Fibroblast of the conjunctiva (primary cell): Measurements from ENCODE around the gene GKN2.
"Not testable (repeated sequence)": the region's sequence is repeated elsewhere in the genome, so short reads cannot be mapped to it uniquely, and the experiment has no call there.

ENCODE experiments used
- DNase-seq: peaks from one replicate; pipeline ENCODE4 v3.0.0-alpha.2; 2010; ENCODE audit warnings: low read depth

The GKN2 gene

GRCh38 chr2:68959001-68959400 lies 6.3 kb upstream of the GKN2 start:
- no peak for DNase-seq

DNA sequence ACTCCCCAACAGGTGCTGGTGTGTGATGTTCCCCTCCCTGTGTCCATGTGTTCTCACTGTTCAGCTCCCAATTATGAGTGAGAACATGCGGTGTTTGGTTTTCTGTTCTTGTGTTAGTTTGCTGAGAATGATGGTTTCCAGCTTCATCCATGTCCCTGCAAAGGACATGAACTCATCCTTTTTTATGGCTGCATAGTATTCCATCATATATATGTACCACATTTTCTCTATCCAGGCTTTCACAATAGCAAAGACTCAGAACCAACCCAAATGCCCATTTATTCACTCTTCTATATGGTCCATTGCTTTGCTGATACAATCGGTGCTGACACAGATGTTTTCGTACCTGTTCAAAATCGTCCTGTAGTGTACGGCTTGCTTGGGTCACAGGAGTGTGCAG lies 2.7 kb upstream of the GKN2 start:
- not testable (repeated sequence) for DNase-seq

DNA sequence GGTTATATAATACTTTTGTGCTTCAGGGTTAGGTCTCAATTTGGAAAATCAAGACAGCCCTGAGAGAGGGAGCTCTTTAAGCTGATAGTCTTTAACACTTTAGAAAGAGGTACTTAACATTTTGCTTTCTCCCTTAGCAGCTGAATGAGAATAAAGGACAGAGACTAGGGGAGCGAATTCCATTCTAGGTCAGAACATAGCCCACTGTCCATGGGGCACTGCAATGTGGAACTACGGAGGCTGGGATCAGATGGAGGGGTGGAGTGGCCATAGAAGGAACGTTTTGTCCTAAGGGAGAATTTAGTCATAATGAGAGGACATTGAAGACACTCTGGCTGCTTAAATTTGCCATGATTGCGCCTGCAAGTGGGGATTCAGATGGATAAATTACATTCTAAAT lies 794 bp downstream of the GKN2 start:
- no peak for DNase-seq

DNA sequence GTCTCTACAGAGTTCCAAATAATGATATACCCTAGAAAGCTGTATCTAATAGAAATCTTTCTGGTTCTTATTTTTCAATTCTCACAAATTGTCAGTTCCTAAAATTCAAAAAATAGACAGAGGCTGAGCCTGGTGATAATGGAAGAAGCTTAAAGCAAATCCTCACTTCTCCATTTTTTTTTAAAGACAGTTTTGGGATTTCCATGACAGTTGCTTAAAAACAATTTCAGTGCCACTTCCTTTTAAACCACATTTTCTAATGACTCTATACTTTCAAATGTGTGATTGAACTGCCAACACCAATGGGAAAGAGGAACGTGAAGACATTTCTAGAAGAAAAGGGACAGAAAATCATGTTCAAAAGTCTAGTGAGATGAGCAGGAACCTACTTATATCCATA lies 4.0 kb downstream of the GKN2 start:
- no peak for DNase-seq

DNA sequence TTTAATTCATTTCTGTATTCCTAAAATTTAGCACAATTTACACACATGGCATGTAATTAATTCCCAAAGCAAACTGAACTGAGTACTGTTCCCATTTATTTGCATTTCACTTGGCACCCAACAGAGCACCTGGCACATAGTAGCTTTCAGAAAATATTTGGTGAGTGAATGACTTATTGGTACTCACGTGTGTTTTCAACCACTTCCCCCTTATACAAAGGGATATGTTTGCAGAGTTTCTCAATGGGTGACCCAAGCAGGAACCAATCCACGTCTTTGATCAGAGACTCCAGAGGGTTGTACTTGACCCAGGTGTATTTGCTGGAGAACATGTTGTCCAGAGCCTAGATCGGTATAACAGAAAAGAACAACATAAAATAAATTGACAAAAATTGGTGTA lies 6.6 kb downstream of the GKN2 start:
- DNase-seq = no peak

- peak; percentile 12 for DNase-seq
Observed at GRCh38 chr2:68943581-68944568, 8.8 kb downstream of the GKN2 start.

DNA sequence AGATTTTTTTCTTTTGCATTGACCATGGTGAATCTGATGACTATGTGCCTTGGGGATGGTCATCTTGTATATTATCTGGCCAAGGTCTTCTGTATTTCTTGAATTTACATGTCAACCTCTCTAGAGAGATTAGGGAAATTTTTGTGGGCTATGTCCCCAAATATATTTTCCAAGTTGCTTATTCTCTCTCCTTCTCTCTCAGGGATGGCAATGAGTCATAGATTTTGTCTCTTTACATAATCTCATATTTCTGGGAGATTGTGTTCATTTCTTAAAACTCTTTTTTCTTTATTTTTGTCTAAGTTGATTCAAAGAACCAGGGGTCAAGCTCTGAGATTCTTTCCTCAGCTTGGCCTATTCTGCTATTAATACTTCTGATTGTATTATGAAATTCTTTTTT lies 9.9 kb downstream of the GKN2 start:
- DNase-seq = no peak

- DNase-seq = no peak
Observed at GRCh38 chr2:68940369-68940768, 12.3 kb downstream of the GKN2 start.

DNA sequence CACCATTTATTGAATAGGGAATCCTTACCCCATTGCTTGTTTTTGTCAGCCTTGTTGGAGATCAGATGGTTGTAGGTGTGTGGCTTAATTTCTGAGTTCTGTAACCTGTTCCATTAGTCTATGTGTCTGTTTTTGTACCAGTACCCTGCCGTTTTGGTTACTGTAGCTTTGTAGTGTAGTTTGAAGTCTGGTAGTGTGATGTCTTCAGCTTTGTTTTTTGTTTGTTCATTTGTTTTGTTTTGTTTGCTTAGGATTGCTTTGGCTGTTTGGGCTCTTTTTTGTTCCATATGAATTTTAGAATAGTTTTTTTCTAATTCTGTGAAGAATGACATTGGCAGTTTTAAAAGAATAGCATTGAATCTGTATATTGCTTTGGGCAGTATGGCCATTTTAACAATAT lies 12.7 kb downstream of the GKN2 start:
- no peak for DNase-seq

GRCh38 chr2:68938938-68939337 lies 13.8 kb downstream of the GKN2 start:
- DNase-seq = no peak

GRCh38 chr2:68937346-68938055 lies 15.2 kb downstream of the GKN2 start:
- no peak for DNase-seq

GRCh38 chr2:68936889-68937288 lies 15.8 kb downstream of the GKN2 start:
- no peak for DNase-seq

- DNase-seq = no peak
Observed at GRCh38 chr2:68936427-68936826, 16.3 kb downstream of the GKN2 start.

GRCh38 chr2:68935471-68935870 lies 17.2 kb downstream of the GKN2 start:
- DNase-seq = no peak

GRCh38 chr2:68934021-68934420 lies 18.7 kb downstream of the GKN2 start:
- DNase-seq = no peak

- no peak for DNase-seq
Observed at GRCh38 chr2:68932402-68932801, 20.3 kb downstream of the GKN2 start.

GRCh38 chr2:68931799-68932198 lies 20.9 kb downstream of the GKN2 start:
- no peak for DNase-seq

GRCh38 chr2:68931149-68931711 lies 21.5 kb downstream of the GKN2 start:
- DNase-seq = no peak

DNA sequence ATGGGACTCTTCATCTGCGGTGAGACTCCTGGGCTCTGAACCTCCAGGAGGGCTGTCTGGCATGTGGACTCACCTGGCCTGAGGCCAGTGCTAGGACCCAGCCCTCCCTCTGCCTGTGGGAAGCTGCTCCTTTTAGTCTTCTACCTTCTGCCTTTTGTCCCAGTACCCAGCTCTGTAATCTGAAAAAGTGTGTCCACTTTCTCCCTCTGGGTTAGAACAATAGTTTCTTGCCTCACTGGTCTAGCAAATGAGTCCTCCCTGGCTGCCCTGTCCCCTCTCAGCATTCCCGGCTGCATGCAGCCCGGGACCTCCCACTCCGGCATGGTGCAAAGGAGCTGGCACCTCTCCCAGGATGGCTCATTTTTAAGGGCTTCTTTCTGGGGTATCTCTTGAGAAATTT lies 25.9 kb downstream of the GKN2 start:
- no peak for DNase-seq

GRCh38 chr2:68925295-68925896 lies 27.3 kb downstream of the GKN2 start:
- DNase-seq = peak; percentile 10

DNA sequence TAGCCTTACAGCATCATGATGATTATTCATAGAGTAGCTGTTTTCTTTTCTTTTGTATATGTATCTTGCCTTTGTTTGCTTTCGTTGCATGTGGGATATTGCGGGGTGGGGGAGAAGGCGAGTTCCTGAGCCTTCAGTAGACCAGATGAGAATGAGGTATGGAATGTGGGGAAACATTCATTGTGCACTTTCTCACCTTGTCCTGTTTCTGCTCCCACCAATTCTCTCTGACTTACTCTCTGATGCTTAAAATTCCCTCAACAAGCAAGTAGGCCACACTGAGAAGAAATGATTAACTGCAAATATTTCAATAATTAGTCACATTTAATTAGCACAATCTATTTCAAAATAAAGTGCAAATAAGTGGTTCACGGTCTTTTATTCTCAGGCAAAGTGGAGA lies 31.0 kb downstream of the GKN2 start:
- no peak for DNase-seq

GRCh38 chr2:68920481-68921170 lies 32.1 kb downstream of the GKN2 start:
- DNase-seq = no peak
